ENCODE results near the gene KCNH1. TPM values are rescaled to one million over a fixed set of nuclear protein-coding genes. Genes with fewer than 3 reads are reported as not detected.

Gene KCNH1
- total RNA-seq, 2 donors from 2014 or later = 0.27 to 0.70 TPM

GRCh38 chr1:210722410-210723081 lies 411.4 kb downstream of the KCNH1 start:
- DNase-seq = no peak
- ATAC-seq = no peak
- intact Hi-C loops (cut with DNase I, micrococcal nuclease) = no loop called here

GRCh38 chr1:210715072-210715471 lies 418.9 kb downstream of the KCNH1 start:
- intact Hi-C loops (cut with DNase I, micrococcal nuclease) = no loop called here
- ATAC-seq (no peak), DNase-seq (no peak)

- ATAC-seq = no peak
- intact Hi-C loops (cut with DNase I, micrococcal nuclease) = no loop called here
These were observed 421.9 kb downstream of the KCNH1 start for GRCh38 chr1:210711825-210712612.

GRCh38 chr1:210709701-210710100 lies 424.2 kb downstream of the KCNH1 start:
- DNase-seq = no peak
- intact Hi-C loops (cut with DNase I, micrococcal nuclease) = no loop called here
- ATAC-seq = no peak

More at GRCh38 chr1:210711825-210712612, 421.9 kb downstream of the KCNH1 start:
- no peak for DNase-seq

GRCh38 chr1:210707300-210708240 lies 426.4 kb downstream of the KCNH1 start:
- peak; percentile 98 for ATAC-seq
- peak; percentile 25 to 31 for DNase-seq
- intact Hi-C loops (cut with DNase I, micrococcal nuclease) = no loop called here

- ATAC-seq = no peak
These were observed 427.7 kb downstream of the KCNH1 start for GRCh38 chr1:210706246-210706645.

GRCh38 chr1:210705086-210705485 lies 428.9 kb downstream of the KCNH1 start:
- intact Hi-C loops (cut with DNase I, micrococcal nuclease) = no loop called here
- DNase-seq = no peak
- ATAC-seq = no peak

More at GRCh38 chr1:210706246-210706645, 427.7 kb downstream of the KCNH1 start:
- intact Hi-C loops (cut with DNase I, micrococcal nuclease) = no loop called here
- DNase-seq = no peak

GRCh38 chr1:210703593-210703992 lies 430.4 kb downstream of the KCNH1 start:
- intact Hi-C loops (cut with DNase I, micrococcal nuclease) = no loop called here
- DNase-seq (no peak), ATAC-seq (no peak)

GRCh38 chr1:210702506-210702905 lies 431.4 kb downstream of the KCNH1 start:
- ATAC-seq (no peak), DNase-seq (no peak)
- intact Hi-C loops (cut with DNase I, micrococcal nuclease) = no loop called here

GRCh38 chr1:210700511-210700910 lies 433.4 kb downstream of the KCNH1 start:
- no peak for ATAC-seq
- no peak for DNase-seq
- intact Hi-C loops (cut with DNase I, micrococcal nuclease) = no loop called here

- intact Hi-C loops (cut with DNase I, micrococcal nuclease) = no loop called here
- no peak for ATAC-seq
- DNase-seq = no peak
These were observed 433.9 kb downstream of the KCNH1 start for GRCh38 chr1:210700083-210700482.

- intact Hi-C loops (cut with DNase I, micrococcal nuclease) = no loop called here
- ATAC-seq (no peak), DNase-seq (no peak)
These were observed 435.3 kb downstream of the KCNH1 start for GRCh38 chr1:210698661-210699060.

GRCh38 chr1:210697185-210697584 lies 436.8 kb downstream of the KCNH1 start:
- no peak for DNase-seq
- intact Hi-C loops (cut with DNase I, micrococcal nuclease) = no loop called here

GRCh38 chr1:210696709-210697108 lies 437.2 kb downstream of the KCNH1 start:
- intact Hi-C loops (cut with DNase I, micrococcal nuclease) = no loop called here
- ATAC-seq (no peak), DNase-seq (no peak)

More at GRCh38 chr1:210697185-210697584, 436.8 kb downstream of the KCNH1 start:
- no peak for ATAC-seq

GRCh38 chr1:210695026-210695425 lies 438.9 kb downstream of the KCNH1 start:
- DNase-seq (no peak), ATAC-seq (no peak)
- intact Hi-C loops (cut with DNase I, micrococcal nuclease) = no loop called here

GRCh38 chr1:210692796-210693195 lies 441.2 kb downstream of the KCNH1 start:
- ATAC-seq (no peak), DNase-seq (no peak)

GRCh38 chr1:210691039-210691610 lies 442.8 kb downstream of the KCNH1 start:
- intact Hi-C loops (cut with DNase I, micrococcal nuclease) = no loop called here
- no peak for ATAC-seq
- DNase-seq = no peak

More at GRCh38 chr1:210692796-210693195, 441.2 kb downstream of the KCNH1 start:
- intact Hi-C loops (cut with DNase I, micrococcal nuclease) = no loop called here

- intact Hi-C loops (cut with DNase I, micrococcal nuclease) = no loop called here
- DNase-seq (no peak), ATAC-seq (no peak)
These were observed 443.7 kb downstream of the KCNH1 start for GRCh38 chr1:210690236-210690635.

- ATAC-seq (no peak), DNase-seq (no peak)
- intact Hi-C loops (cut with DNase I, micrococcal nuclease) = no loop called here
These were observed 444.1 kb downstream of the KCNH1 start for GRCh38 chr1:210689826-210690225.
